Measurements from ENCODE around the gene TLK2.
"Not testable (repeated sequence)": the region's sequence is repeated elsewhere in the genome, so short reads cannot be mapped to it uniquely, and the experiment has no call there.

The TLK2 gene

DNA sequence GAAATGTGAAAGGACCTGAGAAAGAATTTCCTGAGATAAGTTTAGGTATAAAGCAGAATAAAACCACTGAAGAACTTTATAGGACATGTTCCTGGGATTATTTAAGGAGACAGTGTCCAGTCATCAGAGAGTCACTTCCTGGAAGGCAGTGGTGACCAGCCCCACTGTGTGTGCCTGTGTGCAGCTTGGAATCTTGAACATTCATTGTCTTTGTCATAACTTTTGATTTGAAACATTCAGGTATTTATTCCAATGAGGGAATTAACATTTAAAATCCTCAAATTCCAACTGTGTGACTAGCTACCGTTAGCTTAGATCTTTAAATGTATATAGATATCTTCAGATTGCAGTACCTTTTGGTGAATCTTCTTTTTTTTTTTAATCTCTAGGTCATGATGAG, 87.2 kb downstream of the TLK2 start:
- no peak for DNase-seq

DNA sequence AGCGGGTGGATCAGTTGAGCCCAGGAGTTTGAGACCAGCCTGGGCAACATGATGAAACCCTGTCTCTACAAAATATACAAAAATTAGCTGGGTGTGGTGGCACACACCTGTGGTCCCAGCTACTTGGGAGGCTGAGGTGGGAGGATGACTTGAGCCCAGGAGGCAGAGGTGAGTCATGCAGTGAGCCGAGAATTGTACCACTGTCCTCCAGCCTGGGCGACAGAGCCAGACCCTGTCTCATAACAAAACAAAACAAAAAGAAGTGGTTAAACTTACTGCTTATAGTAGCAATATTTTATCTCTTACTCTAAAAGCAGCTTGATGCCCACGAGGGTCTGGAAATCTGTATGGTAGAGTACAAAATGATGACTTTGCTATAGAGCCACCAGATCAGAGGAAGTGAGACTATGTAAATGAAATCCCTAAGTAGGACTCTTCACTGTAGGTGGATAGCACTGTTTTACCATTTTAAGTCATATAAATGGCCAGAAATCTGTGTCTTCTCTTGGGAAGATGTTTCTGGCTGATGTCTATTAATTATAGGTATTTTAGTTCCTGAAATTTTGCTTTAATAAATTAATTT, 88.5 kb downstream of the TLK2 start:
- peak; percentile 18 for DNase-seq

DNA sequence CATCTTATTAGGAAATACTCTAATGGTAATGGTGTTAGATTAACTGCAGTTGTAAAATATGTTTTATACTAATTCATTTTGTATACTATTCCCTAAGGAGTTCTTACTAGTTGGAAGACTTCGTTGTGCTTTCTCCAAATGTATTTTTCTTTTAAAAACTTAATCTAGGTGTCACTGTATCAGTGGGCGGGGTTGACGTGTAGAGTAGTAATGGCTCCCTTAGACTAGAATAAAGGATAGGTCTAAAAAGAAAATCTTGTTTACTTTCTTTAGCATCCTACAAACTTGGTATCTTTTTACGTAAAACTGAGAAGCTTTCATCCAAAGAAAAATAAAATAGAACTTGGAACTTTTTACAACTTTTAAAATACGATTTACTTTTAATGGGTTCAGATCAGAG, 93.9 kb downstream of the TLK2 start:
- DNase-seq = no peak

DNA sequence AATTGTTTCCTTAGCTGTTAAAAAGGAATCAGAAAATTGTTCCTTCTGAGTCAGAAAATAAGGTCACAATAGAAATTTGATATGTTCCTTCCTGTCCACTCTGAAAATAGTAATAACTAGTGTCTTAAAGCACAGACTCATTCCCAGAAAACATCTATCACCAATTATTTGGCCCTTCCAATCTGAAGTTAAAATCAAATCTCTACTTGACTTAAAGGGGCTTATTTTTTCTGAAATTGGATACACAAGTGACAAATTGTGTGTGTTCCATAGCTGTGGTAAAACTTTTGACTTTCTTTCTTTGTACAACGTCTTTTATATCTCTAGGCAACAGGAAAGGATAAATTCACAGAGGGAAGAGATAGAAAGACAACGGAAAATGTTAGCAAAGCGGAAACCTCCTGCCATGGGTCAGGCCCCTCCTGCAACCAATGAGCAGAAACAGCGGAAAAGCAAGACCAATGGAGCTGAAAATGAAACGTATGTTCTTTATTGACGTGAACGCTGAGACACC, 94.3 kb downstream of the TLK2 start:
- DNase-seq = no peak

DNA sequence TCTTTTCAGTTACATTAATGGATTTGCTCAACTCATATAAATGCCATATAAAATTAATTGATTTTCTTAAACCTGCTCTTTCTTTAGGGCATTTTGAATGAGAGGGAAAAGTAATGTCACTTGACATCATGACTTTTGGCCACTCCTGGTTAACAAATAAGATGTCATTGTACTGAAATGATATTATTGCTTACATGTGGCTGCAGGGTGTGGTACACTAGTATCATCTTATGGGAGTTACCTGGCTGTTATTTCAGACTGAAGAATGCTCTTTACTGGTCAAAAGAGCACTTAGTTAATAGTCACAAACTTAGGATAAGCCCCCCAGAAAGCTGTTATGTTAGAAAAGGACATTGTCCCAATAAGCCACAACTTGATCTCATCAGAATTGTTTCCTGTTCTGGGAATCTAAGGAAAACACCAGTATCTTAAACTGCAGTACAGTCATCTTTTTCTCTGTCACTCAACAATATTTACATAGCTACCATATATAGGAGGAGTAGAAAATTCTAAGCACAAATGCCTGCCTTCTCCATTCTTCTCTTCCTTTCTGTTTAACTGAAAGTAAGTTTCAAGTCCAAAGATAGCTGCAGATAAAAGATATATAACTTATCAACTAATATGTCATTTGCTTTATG, 95.0 kb downstream of the TLK2 start:
- no peak for DNase-seq

DNA sequence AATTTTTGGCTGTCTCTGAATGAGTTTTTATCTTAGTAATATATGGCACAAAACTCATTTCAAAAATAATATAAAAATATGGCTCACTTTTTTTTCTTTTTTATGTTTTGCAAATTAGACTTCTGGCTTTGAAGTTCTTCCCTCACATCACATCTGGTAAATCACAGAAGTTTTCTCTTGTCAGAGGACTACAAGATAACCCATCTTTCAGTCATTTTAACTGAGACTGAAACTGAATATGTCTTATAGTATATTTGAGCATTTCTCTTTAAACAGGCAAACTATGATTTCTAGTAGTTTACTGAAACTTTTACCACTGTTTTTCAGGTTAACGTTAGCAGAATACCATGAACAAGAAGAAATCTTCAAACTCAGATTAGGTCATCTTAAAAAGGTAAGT, 97.8 kb downstream of the TLK2 start:
- no peak for DNase-seq

DNA sequence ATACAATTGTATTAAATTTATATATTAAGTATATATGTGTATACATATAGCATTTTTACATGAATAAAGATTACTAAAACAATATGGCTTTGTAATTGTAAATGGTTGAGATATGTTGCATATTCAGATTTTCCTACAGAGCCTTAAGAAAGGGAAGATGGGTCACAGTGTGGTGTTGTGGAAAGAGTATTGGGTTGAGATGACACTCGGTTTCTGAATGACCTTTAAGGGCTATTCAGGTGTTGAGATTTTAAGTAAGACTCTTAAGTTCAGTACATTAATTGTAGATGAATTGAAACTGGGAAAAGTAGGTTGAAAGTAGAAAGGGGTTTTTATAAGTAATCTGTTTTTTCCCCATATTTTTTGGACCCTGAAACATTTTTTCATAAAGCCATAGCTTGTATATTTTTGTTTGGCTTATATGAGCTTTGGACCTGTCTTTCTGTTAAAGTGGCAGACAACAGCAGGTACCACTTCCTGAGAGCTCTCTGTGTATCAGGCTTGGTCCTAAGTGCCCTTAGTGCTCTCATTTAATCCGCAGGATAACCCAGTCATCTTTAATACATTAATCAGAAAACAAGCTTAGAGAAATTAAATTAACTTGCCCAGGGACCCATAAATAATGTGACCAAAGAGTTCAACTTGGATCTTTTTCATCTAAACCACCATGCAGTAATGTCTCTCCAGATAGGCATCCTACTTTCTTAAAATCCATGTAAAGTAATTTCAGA, 100.3 kb downstream of the TLK2 start:
- no peak for DNase-seq

DNA sequence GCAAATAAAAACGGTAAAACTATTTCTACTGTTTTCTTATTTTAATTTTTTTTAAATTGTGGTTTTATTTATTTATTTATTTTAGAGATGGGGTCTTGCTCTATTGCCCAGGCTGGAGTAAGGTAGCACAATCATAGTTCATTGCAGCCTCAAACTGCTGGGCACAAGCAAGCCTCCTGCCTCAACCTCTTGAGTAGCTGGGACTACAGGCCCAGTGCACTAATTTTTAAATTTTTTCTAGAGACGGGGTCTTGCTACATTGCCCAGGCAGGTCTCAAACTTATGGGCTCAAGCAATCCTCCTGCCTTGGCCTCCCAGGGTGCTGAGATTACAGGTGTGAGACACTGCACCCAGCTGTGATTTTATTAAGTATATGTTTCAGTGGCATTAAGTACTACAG, 102.3 kb downstream of the TLK2 start:
- no peak for DNase-seq

DNA sequence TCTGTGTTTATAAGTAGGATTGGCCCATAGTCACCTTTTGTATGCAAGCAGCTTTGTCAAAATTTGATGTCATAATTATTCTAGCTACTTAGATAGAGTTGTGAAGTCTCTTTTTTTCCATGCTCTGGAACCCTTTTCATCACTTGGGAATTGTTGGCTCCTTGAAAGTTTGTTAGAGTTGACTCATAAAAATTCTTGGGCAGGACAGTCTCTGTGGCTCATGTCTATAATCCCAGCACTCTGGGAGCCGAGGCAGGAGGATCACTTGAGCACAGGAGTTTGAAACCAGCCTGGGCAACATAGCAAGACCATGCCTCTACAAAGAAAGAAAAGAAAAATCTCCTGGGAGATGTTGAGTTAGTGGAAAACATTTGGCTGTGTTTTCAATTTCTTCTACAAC, 103.1 kb downstream of the TLK2 start:
- no peak for DNase-seq

DNA sequence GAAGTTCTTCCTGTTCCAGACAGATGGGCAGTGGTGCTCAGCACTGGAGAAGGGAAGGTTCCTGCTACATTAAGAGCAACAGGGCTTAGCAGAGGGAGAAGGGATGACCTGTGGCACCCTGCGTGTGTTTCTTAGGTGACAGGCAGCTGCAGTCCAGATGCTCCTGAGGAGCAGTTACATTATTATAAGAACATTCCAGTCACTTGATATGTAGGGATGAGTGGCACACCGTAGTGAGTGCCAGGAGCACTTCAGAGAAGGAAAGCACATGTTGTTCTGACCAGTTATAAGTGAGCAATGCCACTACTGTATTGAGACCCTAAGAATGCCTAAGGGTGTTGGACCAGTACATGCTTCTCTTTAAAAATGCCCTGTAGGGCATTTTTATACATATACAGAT, 108.9 kb downstream of the TLK2 start:
- DNase-seq = no peak

DNA sequence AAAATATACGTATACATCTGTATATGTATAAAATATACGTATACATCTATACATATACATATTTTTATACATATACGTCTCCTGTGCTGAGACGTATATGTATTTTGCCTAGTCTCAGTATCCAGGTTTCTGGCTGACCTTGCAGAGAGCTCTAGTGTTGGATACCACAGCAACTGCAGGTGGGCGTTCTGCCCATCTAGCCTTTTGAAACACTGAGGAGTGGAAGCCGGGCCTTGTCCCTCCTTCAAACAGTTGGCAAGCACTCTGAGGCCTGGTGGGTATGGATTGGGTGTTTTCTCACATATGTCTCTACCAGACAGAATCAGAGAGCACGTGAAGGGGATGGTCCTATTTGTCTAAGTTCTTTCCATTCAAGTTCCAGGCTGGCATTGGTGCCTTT, 109.5 kb downstream of the TLK2 start:
- no peak for DNase-seq

DNA sequence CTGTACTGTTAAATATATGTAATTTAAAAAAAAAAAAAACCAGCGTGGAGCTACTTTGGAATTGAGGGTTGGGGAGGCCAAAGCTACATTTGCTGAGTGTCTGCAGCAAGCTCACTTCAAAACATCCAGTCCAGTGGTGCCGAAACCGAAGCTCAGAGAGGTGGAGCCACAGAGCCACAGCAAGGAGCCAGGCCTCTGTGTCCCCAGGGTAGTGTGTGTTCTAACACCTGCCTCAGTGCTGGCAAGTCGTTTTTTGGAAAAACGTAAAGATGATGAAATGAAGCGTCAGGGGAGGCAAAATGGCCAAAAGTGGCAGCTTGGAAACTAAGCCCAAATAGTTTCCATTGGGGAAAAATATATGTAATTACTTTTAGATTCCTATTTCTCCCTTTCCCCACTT, 112.7 kb downstream of the TLK2 start:
- DNase-seq = no peak

DNA sequence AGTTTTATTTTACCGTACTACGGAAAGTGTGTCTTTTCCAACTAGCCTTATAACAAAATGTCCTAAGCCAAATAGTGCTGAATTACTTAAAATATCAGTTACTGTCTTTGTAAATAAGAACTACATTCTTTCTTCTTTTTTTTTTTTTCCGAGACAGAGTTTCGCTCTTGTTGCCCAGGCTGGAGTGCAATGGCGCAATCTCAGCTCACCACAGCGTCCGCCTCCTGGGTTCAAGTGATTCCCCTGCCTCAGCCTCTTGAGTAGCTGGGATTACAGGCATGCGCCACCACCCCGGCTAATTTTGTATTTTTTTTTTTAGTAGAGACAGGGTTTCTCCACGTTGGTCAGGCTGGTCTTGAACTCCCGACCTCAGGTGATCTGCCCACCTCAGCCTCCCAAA, 113.2 kb downstream of the TLK2 start:
- not testable (repeated sequence) for DNase-seq

DNA sequence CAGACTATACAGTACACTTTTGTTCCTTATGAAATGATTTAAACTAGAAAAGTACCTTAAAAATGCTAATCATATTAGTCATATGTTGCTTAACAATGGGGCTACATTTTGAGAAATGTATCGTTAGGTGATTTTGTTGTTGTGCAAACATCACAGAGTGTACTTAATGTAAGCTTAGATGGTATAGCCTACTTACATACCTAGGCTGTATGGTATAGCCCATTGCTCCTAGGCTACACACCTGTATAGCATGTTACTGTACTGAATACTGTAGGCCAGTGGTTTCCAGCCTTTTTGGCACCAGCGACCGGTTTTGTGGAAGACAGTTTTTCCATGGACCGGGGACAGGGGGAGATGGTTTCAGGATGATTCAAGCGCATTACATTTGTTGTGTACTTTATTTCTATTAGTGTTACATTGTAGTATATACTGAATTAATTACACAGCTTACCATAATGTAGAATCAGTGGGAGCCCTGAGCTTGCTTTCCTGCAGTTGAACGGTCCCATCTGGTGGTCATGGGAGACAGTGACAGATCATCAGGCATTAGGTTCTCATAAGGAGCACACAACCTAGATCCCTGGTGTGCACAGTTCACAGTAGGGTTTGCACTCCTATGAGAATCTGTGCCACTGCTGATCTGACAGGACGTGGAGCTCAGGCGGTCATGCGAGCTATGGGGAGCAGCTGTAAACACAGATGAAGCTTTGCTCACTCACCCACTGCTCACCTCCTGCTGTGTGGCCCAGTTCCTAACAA, 113.9 kb downstream of the TLK2 start:
- DNase-seq = no peak

DNA sequence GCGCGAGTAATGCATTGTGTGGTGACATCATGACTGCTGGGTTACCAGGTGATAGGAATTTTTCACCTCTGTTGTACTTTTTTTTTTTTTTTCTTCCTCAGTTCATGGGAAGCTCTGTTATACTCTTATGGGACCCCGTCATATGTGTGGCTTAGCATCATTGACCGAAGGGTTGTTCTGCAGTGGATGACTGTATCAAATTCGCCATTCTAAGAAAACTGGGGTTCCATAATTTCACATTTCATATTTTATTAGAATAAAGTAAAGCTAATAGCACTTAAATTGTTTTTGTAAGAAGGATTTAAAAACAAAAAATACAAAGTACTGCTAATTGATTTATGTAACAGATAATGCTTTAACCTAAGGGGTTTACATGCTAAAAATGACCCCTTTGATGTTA, 116.9 kb downstream of the TLK2 start:
- no peak for DNase-seq

DNA sequence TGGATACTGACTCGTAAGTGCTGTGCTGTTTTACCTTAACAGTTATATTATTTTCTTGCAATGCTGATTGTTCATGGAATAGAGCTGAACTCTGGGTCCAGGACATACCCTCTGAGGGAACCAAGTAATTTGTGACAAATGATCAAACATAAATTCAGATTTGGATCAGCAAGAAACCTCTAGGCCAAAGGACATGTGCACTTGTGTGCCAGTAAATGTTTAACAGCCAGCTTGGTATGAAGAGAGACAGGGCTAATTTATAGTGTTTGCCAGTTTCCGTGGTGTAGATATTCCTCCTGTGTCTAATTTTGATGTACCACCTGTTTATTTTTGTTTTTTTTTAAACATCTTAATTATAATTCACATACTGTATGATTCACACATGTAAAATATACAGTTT, 118.0 kb downstream of the TLK2 start:
- DNase-seq = no peak

DNA sequence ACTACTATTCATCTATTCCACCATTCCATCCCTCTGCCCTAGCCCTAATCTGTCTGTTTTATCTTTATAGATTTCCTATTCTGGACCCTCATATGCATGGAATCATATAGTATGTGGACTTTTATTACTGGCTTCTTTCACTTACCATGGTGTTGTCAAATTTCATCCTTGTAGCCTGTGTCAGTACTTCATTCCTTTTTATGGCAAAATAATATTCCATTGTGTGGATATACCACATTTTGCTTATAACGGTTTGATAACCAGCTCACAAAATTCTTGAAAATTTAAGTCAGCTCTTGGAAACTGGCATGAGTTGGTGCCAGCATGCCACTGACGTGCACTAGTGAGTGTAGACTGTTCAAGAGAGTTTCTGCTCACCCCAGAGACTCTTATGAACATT, 118.5 kb downstream of the TLK2 start:
- no peak for DNase-seq

DNA sequence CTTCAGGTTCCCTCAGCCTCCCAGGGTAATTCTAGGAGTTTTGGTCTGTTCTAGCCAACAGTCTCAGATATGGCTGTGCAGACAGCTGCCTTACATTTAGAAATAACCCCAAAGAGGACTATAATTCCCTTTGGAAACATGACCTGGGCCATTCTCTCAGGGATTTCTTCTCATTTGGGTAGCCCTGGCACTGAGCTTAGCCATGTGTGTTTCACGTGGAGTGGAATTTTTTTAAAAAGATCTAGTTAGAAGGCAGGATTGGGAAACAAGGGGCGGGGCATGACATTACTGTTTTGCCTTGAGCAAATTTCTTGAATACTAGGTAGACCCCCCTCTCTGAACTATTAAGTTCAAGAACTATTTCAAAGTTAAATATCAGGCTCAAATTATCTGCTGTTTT, 119.3 kb downstream of the TLK2 start:
- no peak for DNase-seq

DNA sequence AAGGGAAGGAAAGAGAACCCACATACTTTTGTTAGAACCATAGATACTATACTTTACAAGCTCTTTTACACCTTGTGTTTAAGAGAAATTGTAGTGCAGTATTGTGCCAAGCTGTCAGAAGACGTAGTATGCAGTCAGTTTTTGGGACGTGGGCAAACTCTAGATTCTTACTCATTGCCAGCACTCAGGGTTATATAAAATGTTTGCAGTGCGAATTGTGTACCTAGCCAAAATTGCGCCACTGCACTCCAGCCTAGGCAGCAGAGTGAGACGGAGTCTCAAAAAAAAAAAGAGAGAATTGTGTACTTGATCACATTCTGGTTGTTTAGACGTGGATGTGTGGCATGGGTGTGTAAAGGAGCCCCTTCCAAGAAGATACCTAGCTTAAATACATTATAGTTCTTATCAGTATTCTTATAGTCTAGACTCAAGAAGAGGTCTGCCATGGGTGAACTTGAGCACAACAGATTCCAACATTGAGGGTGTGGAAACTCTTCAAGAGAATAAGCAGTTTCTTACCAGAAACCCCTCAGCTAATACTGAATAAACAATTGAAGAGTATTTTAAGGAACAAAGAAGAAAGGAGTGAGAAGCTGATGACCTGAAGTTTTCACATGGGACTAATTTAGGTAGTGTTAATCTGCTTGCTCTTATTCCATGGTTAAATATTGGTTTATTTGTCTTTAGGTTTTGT, 121.5 kb downstream of the TLK2 start:
- no peak for DNase-seq

DNA sequence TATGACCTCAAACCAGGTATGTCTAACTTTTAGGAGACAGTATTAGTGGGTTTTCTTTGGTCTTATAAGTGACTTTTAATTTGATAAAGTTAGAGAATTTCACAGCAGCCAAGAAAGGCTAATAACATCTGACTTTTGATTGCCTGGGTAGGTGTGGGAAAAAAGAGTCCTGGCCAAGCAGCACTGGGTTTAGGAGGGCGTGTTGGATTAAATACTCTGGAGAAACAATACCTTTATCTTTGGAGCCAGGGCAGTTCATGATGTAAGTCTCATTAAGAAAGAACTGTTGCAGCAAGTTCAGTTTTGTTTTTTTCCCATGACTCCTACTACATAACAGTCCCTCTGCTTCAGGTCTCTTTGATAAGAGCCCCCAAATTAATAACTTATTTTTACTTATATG, 122.2 kb downstream of the TLK2 start:
- DNase-seq = no peak

DNA sequence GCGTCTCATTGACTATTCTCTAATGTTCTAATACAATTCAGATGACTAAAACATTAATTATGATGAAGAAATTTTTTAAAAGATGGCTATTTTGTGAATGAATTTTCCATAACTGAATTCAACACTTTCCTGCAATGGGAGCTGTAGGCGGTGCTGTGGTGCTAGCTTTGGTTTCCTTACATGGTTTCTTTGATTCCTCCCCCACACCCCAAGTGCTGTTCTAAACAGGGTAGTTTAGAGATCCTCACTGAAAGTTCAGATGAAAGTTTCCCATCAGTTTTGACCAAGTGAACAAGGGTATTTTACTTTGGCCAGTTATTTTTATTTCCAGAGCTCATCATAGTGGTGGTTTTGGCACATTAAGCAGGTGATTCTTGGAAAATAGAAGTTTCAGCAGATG, 122.8 kb downstream of the TLK2 start:
- no peak for DNase-seq

DNA sequence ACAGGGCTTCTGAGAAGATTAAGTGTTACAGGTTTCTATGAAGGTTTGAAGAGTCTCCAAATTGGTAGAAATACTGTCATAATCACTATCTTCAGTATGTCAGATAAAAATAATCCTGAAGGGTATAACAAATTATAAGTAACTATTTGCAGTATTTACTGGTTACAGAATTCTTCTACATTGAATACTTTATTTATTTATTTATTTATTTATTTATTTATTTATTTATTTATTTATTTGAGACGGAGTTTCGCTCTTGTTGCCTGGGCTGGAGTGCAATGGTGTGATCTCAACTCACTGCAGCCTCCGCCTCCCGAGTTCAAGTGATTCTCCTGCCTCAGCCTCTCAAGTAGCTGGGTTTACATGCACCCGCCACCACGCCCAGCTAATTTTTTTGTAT, 125.2 kb downstream of the TLK2 start:
- DNase-seq = not testable (repeated sequence)

DNA sequence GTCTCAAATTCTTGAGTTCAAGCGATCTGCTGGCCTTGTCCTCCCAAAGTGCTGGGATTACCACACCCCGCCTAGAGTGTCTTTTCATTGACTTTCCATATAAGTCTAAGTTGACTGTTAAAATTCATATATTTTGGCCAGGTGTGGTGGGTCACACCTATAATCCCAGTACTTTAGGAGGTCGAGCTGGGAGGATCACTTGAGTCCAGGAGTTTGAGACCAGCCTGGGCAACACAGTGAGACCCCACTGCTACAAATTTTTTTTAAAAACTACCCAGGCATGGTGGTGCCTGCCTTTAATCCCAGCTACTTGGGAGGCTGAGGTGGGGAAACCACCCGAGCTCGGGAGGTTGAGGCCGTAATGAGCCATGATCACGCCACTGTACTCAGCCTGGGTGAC, 127.0 kb downstream of the TLK2 start:
- DNase-seq = no peak

Data from activated CD4-positive, alpha-beta T cell treated with anti-CD3 and anti-CD28 coated beads for 48 hours (primary cell).